Right lung (tissue), 5 donors: ENCODE results near the gene PSME3IP1. TPM values are rescaled to one million over a fixed set of nuclear protein-coding genes. Genes with fewer than 3 reads are reported as not detected.

ENCODE experiments used
- DNase-seq, 2 donors: peaks; one replicate each; pipeline ENCODE4 v3.0.0-alpha.2; 2013
- polyA plus RNA-seq, 5 donors: library from polyadenylated mRNA; unstranded; fragments of 120-200 nt; gene quantifications; one replicate each; pipeline versions ENCODE4 v1.2.1 to v1.2.3, GENCODE V29; 2013; ENCODE audit warnings: inconsistent platforms in 1 of 5, low replicate concordance in 1 of 5; ENCODE audit not compliant: insufficient read length in 5 of 5, insufficient read depth in 1 of 5

PSME3IP1 gene
- polyA plus RNA-seq, 5 donors: 94.0 to 123 (median 115) TPM

- no peak for DNase-seq
Measured at GRCh38 chr16:57146735-57147134, 39.1 kb downstream of the PSME3IP1 start.

- no peak for DNase-seq
Measured at GRCh38 chr16:57146040-57146647, 39.7 kb downstream of the PSME3IP1 start.

- no peak for DNase-seq
Measured at GRCh38 chr16:57145046-57146021, 40.5 kb downstream of the PSME3IP1 start.

- no peak for DNase-seq
Measured at GRCh38 chr16:57144027-57144426, 41.8 kb downstream of the PSME3IP1 start.

- DNase-seq: no peak
Measured at GRCh38 chr16:57143149-57143921, 42.5 kb downstream of the PSME3IP1 start.

GRCh38 chr16:57141822-57142631 lies 43.8 kb downstream of the PSME3IP1 start:
- DNase-seq: no peak

GRCh38 chr16:57140931-57141668 lies 44.7 kb downstream of the PSME3IP1 start:
- no peak for DNase-seq

GRCh38 chr16:57138281-57138935 lies 47.4 kb downstream of the PSME3IP1 start:
- DNase-seq: no peak

- DNase-seq: no peak
Measured at GRCh38 chr16:57137566-57138273, 48.1 kb downstream of the PSME3IP1 start.

- no peak for DNase-seq
Measured at GRCh38 chr16:57137043-57137442, 48.8 kb downstream of the PSME3IP1 start.

GRCh38 chr16:57134982-57135381 lies 50.9 kb downstream of the PSME3IP1 start:
- no peak for DNase-seq

GRCh38 chr16:57133886-57134285 lies 52.0 kb downstream of the PSME3IP1 start:
- no peak for DNase-seq

GRCh38 chr16:57133031-57133430 lies 52.8 kb downstream of the PSME3IP1 start:
- no peak for DNase-seq

- no peak for DNase-seq
Measured at GRCh38 chr16:57132470-57132869, 53.4 kb downstream of the PSME3IP1 start.

- no peak for DNase-seq
Measured at GRCh38 chr16:57131351-57131970, 54.4 kb downstream of the PSME3IP1 start.

- no peak for DNase-seq
Measured at GRCh38 chr16:57130950-57131321, 54.9 kb downstream of the PSME3IP1 start.

GRCh38 chr16:57128771-57129389 lies 57.0 kb downstream of the PSME3IP1 start:
- no peak for DNase-seq

GRCh38 chr16:57127836-57128235 lies 58.0 kb downstream of the PSME3IP1 start:
- no peak for DNase-seq
